OCI-LY3 (cell line): ENCODE results near the gene CXCR5.

ENCODE experiments used
- H2AFZ ChIP-seq: fragments of 200-600, 300-600 bp; shearing (Covaris generic); 2 replicates; pipeline ENCODE4 v1.6.0; 2014; ENCODE audit warnings: antibody characterized with exemption, low read depth, low read length
- H3K27ac ChIP-seq: fragments of 200-600, 300-600 bp; sonication (generic); 2 replicates; pipeline ENCODE4 v1.5.1; 2014; ENCODE audit warnings: mild to moderate bottlenecking, low read length, moderate library complexity, mixed read lengths
- H3K27me3 ChIP-seq: fragments of 200-600, 300-600 bp; sonication (generic); 2 replicates; pipeline ENCODE4 v1.6.1; 2014; ENCODE audit warnings: low read depth, low read length, mixed read lengths
- H3K36me3 ChIP-seq: fragments of 200-600, 300-600 bp; sonication (generic); replicated peaks from 2 replicates; pipeline ENCODE3; 2014; ENCODE audit warnings: low read depth, low read length, mixed read lengths
- H3K4me1 ChIP-seq: fragments of 300-600, 200-600 bp; sonication (generic); 2 replicates; pipeline ENCODE4 v1.6.1; 2014; ENCODE audit warnings: low read length, mixed read lengths
- H3K4me2 ChIP-seq: fragments of 200-600, 300-600 bp; sonication (generic); 2 replicates; pipeline ENCODE4 v1.6.1; 2014; ENCODE audit warnings: low read length, mixed read lengths
- H3K4me3 ChIP-seq: fragments of 300-600, 200-600 bp; sonication (generic); 2 replicates; pipeline ENCODE4 v1.5.1; 2014; ENCODE audit warnings: antibody characterized with exemption, mild to moderate bottlenecking, low read length, moderate library complexity
- H3K79me2 ChIP-seq: fragments of 300-600, 200-600 bp; shearing (Covaris generic); 2 replicates; pipeline ENCODE4 v1.6.1; 2014; ENCODE audit warnings: mild to moderate bottlenecking, low read length, mixed read lengths
- H3K9ac ChIP-seq: fragments of 300-600, 200-600 bp; shearing (Covaris generic); 2 replicates; pipeline ENCODE4 v1.6.0; 2014; ENCODE audit warnings: mild to moderate bottlenecking, low read length, moderate library complexity
- H3K9me3 ChIP-seq: fragments of 200-600, 300-600 bp; shearing (Covaris generic); 2 replicates; pipeline ENCODE4 v1.6.1; 2014; ENCODE audit warnings: low read length, mixed read lengths; ENCODE audit not compliant: insufficient read depth
- H4K20me1 ChIP-seq: fragments of 200-600, 300-600 bp; sonication (generic); 2 replicates; pipeline ENCODE4 v1.6.1; 2016; ENCODE audit warnings: low read length, mixed read lengths; ENCODE audit not compliant: insufficient read depth
- CTCF ChIP-seq: fragments of 200-600, 300-600 bp; sonication (generic); IDR thresholded peaks from 2 replicates; pipeline ENCODE4 v1.5.1; 2014; ENCODE audit warnings: antibody characterized with exemption, low read length, low read depth
- EZH2phosphoT487 ChIP-seq: fragments of 200-600 bp; shearing (Covaris generic); IDR thresholded peaks from 2 replicates; pipeline ENCODE4 v1.6.1; 2018; ENCODE audit warnings: antibody characterized with exemption, mixed run types, low read depth

The CXCR5 gene

GRCh38 chr11:118851970-118852369 is 31.7 kb upstream of the CXCR5 start:
- H3K9ac ChIP-seq = no peak overlapping the region
- no peaks in the 10 kb centered on the region for H3K27me3 ChIP-seq
- no peaks in the 10 kb centered on the region for H3K9me3 ChIP-seq
- no peaks in the 10 kb centered on the region for H4K20me1 ChIP-seq
- H2AFZ ChIP-seq = no peak overlapping the region
- H3K4me3 ChIP-seq = no peak overlapping the region
- TF ChIP-seq EZH2phosphoT487 (no peak), CTCF (no peak)
- H3K4me2 ChIP-seq = no peak overlapping the region
- H3K36me3 ChIP-seq = no peaks in the 10 kb centered on the region
- H3K27ac ChIP-seq = no peak overlapping the region
- peaks cover 8% of the 10 kb centered on the region; the same call in 1 of the 2 replicates for H3K4me1 ChIP-seq
- no peaks in the 10 kb centered on the region for H3K79me2 ChIP-seq

- H3K4me3 ChIP-seq = no peak overlapping the region
- peaks cover 15% of the 10 kb centered on the region for H3K4me1 ChIP-seq
- no peak overlapping the region for H3K9ac ChIP-seq
- TF ChIP-seq CTCF (no peak), EZH2phosphoT487 (no peak)
- H3K4me2 ChIP-seq = no peak overlapping the region
- no peak overlapping the region for H2AFZ ChIP-seq
- no peaks in the 10 kb centered on the region for H3K27me3 ChIP-seq
- H3K36me3 ChIP-seq = no peaks in the 10 kb centered on the region
- H4K20me1 ChIP-seq = no peaks in the 10 kb centered on the region
- H3K9me3 ChIP-seq = no peaks in the 10 kb centered on the region
- no peak overlapping the region for H3K27ac ChIP-seq
- H3K79me2 ChIP-seq = no peaks in the 10 kb centered on the region
Measured at GRCh38 chr11:118853678-118854077, 30.0 kb upstream of the CXCR5 start.

GRCh38 chr11:118856314-118856713 is 27.4 kb upstream of the CXCR5 start:
- Histone ChIP-seq H3K79me2 (no peaks in the 10 kb centered on the region), H3K4me2 (no peak overlapping the region), H3K4me3 (no peak overlapping the region), H3K9ac (no peak overlapping the region), H3K27me3 (no peaks in the 10 kb centered on the region), H3K9me3 (no peaks in the 10 kb centered on the region), H4K20me1 (no peaks in the 10 kb centered on the region), H3K36me3 (no peaks in the 10 kb centered on the region), H3K27ac (no peak overlapping the region), H3K4me1 (peaks cover 15% of the 10 kb centered on the region), H2AFZ (no peak overlapping the region)
- no peak for TF ChIP-seq EZH2phosphoT487
- TF ChIP-seq CTCF = no peak

- H3K27me3 ChIP-seq = no peaks in the 10 kb centered on the region
- H3K9ac ChIP-seq = no peak overlapping the region
- no peak overlapping the region for H3K4me2 ChIP-seq
- H3K4me1 ChIP-seq = peaks cover 8% of the 10 kb centered on the region
- H3K36me3 ChIP-seq = no peaks in the 10 kb centered on the region
- H4K20me1 ChIP-seq = no peaks in the 10 kb centered on the region
- no peak overlapping the region for H3K4me3 ChIP-seq
- no peaks in the 10 kb centered on the region for H3K9me3 ChIP-seq
- TF ChIP-seq EZH2phosphoT487 = no peak
- TF ChIP-seq CTCF = no peak
- no peaks in the 10 kb centered on the region for H3K79me2 ChIP-seq
- peak overlapping the region; percentile 39; the same call in 1 of the 2 replicates for H2AFZ ChIP-seq
- H3K27ac ChIP-seq = no peak overlapping the region
Measured at GRCh38 chr11:118857385-118857784, 26.3 kb upstream of the CXCR5 start.
